ENCODE measurements around the gene MT2A. TPM values are rescaled to one million over a fixed set of nuclear protein-coding genes. Genes with fewer than 3 reads are reported as not detected.

MT2A gene
- total and polyA plus RNA-seq, 2 donors (not counting 1 experiment from before 2014, with no cell fraction given): 49.2 to 113 TPM

GRCh38 chr16:56561126-56561525 lies 47.3 kb upstream of the MT2A start:
- H3K4me3 ChIP-seq (replicated peaks in 1 of 4; ENCODE audit: control extremely low read depth in 1 of 4, insufficient read depth in 1 of 4, low read depth in 3 of 4, low read length in 4 of 4): no peak overlapping the region
- H3K4me1 ChIP-seq (ENCODE audit: control insufficient read depth, extremely low read depth, insufficient read depth, low read length): peaks cover 2% of the 10 kb centered on the region
- H3K9me3 ChIP-seq (ENCODE audit: control insufficient read depth, insufficient read depth, low read depth, low read length): no peaks in the 10 kb centered on the region
- H3K79me2 ChIP-seq (ENCODE audit: control insufficient read depth, insufficient read depth, low read length): no peaks in the 10 kb centered on the region
- no peak overlapping the region for H2AFZ ChIP-seq (ENCODE audit: low read length)
- no peak for DNase-seq (ENCODE audit: low read depth in 2 of 2)
- no peak overlapping the region for H3K4me2 ChIP-seq (ENCODE audit: extremely low read depth, insufficient read depth, low read length)
- no peaks in the 10 kb centered on the region for H3K36me3 ChIP-seq (ENCODE audit: control insufficient read depth, insufficient read depth, low read length)
- H3K27me3 ChIP-seq (ENCODE audit: control insufficient read depth, insufficient read depth, low read length): peaks cover 6% of the 10 kb centered on the region
- TF ChIP-seq EZH2 (IDR thresholded peaks at IDR 0.05; ENCODE audit: low read length, missing control alignments): no peak
- H3K27ac ChIP-seq (ENCODE audit: insufficient read depth, low read length): no peak overlapping the region
- H4K20me1 ChIP-seq (ENCODE audit: control insufficient read depth, extremely low read depth, insufficient read depth, low read length): no peaks in the 10 kb centered on the region
- H3K9ac ChIP-seq (ENCODE audit: insufficient read depth, low read length): no peak overlapping the region

- no peak for TF ChIP-seq CTCF (conservative IDR thresholded peaks at IDR 0.05 in 1 of 2, IDR thresholded peaks at IDR 0.05 in 1 of 2; ENCODE audit: low read depth in 1 of 2, low read length in 2 of 2)
- TF ChIP-seq EZH2 (IDR thresholded peaks at IDR 0.05; ENCODE audit: low read length, missing control alignments): no peak
- no peaks in the 10 kb centered on the region for H3K4me1 ChIP-seq (ENCODE audit: control insufficient read depth, extremely low read depth, insufficient read depth, low read length)
- H3K9me3 ChIP-seq (ENCODE audit: control insufficient read depth, insufficient read depth, low read depth, low read length): no peaks in the 10 kb centered on the region
- H3K4me2 ChIP-seq (ENCODE audit: extremely low read depth, insufficient read depth, low read length): no peak within 1 kb of the TSS
- no peak within 1 kb of the TSS for H3K4me3 ChIP-seq (replicated peaks in 1 of 4; ENCODE audit: control extremely low read depth in 1 of 4, insufficient read depth in 1 of 4, low read depth in 3 of 4, low read length in 4 of 4)
- H4K20me1 ChIP-seq (ENCODE audit: control insufficient read depth, extremely low read depth, insufficient read depth, low read length): no peaks in the 10 kb centered on the region
- no peak for DNase-seq (ENCODE audit: low read depth in 2 of 2)
- no peaks in the 10 kb centered on the region for H3K36me3 ChIP-seq (ENCODE audit: control insufficient read depth, insufficient read depth, low read length)
- H3K9ac ChIP-seq (ENCODE audit: insufficient read depth, low read length): no peak within 1 kb of the TSS
- no peak within 1 kb of the TSS for H3K27ac ChIP-seq (ENCODE audit: insufficient read depth, low read length)
- H3K79me2 ChIP-seq (ENCODE audit: control insufficient read depth, insufficient read depth, low read length): no peaks in the 10 kb centered on the region
- H3K27me3 ChIP-seq (ENCODE audit: control insufficient read depth, insufficient read depth, low read length): peaks cover 19% of the 10 kb centered on the region
- H2AFZ ChIP-seq (ENCODE audit: low read length): no peak within 1 kb of the TSS
Observed at GRCh38 chr16:56564793-56565477, 43.4 kb upstream of the MT2A start, which contains the start of gene MT4. Gene MT4 (plus strand): TSS chr16:56565073. CDS start chr16:56565129, 56 bp downstream.

- Histone ChIP-seq H2AFZ (ENCODE audit: low read length) (no peak overlapping the region), H3K4me2 (ENCODE audit: extremely low read depth, insufficient read depth, low read length) (no peak overlapping the region), H3K9me3 (ENCODE audit: control insufficient read depth, insufficient read depth, low read depth, low read length) (no peaks in the 10 kb centered on the region), H3K27me3 (ENCODE audit: control insufficient read depth, insufficient read depth, low read length) (peaks cover 22% of the 10 kb centered on the region), H3K9ac (ENCODE audit: insufficient read depth, low read length) (no peak overlapping the region), H3K4me3 (replicated peaks in 1 of 4; ENCODE audit: control extremely low read depth in 1 of 4, insufficient read depth in 1 of 4, low read depth in 3 of 4, low read length in 4 of 4) (no peak overlapping the region), H3K4me1 (ENCODE audit: control insufficient read depth, extremely low read depth, insufficient read depth, low read length) (no peaks in the 10 kb centered on the region), H3K36me3 (ENCODE audit: control insufficient read depth, insufficient read depth, low read length) (no peaks in the 10 kb centered on the region), H3K79me2 (ENCODE audit: control insufficient read depth, insufficient read depth, low read length) (no peaks in the 10 kb centered on the region), H4K20me1 (ENCODE audit: control insufficient read depth, extremely low read depth, insufficient read depth, low read length) (no peaks in the 10 kb centered on the region), H3K27ac (ENCODE audit: insufficient read depth, low read length) (no peak overlapping the region)
- no peak for DNase-seq (ENCODE audit: low read depth in 2 of 2)
- no peak for TF ChIP-seq EZH2 (IDR thresholded peaks at IDR 0.05; ENCODE audit: low read length, missing control alignments)
- no peak for TF ChIP-seq CTCF (conservative IDR thresholded peaks at IDR 0.05 in 1 of 2, IDR thresholded peaks at IDR 0.05 in 1 of 2; ENCODE audit: low read depth in 1 of 2, low read length in 2 of 2)
Observed at GRCh38 chr16:56569971-56570370, 38.4 kb upstream of the MT2A start.
